ENCODE measurements around the gene PAEP.
"Not testable (repeated sequence)": the region's sequence is repeated elsewhere in the genome, so short reads cannot be mapped to it uniquely, and the experiment has no call there.

Gene PAEP

DNA sequence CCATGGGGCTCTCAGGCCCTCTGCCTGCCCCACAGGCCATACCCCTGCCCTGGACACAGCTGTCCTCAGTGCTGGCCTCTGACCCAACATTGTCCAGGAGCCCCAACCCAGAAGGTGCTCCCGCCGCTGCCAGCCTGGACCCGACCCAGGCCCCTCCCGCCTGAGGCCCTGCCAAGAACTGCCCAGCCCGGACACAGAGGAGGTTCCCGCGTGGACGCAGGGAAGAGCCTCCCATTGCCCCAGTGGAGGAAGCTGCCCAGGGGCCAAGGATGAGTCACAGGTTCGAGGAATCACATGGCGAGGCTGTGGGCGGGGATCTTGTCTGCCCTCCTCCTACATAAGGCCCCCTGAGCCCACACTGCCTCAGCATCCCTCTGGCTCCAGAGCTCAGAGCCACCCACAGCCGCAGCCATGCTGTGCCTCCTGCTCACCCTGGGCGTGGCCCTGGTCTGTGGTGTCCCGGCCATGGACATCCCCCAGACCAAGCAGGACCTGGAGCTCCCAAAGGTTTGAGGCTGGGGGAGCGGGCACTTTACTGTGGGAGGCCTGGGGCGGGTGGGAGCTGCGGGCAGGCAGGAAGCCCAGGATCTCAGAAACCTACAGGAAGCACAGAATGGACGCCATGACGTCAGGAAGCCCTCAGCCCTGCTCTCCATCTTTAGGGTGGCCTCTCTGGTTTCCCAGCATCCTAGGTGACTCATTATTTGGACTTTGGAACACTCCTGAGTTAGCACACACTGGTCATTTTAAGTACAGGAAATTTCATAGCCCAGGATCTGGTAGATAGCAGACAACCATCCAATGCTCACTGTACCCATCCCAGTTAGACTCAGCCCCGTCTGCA is at the start of gene PAEP:
Gene PAEP, plus strand, starts transcription at position 366 of the 844 bp plus-strand sequence.
- DNase-seq, result no peak
- Histone ChIP-seq H3K4me3 (ENCODE audit: low read depth, low read length) (no peak within 1 kb of the TSS), H3K27me3 (replicated peaks) (no peaks in the 10 kb centered on the region), H3K27ac (no peak within 1 kb of the TSS), H3K36me3 (replicated peaks) (no peaks in the 10 kb centered on the region)
- in situ Hi-C loops (cut with HindIII; ENCODE audit: low pct_ligation_motif_present, low sequenced_read_pairs), result no loop called here
- TF ChIP-seq, protein P1, sequence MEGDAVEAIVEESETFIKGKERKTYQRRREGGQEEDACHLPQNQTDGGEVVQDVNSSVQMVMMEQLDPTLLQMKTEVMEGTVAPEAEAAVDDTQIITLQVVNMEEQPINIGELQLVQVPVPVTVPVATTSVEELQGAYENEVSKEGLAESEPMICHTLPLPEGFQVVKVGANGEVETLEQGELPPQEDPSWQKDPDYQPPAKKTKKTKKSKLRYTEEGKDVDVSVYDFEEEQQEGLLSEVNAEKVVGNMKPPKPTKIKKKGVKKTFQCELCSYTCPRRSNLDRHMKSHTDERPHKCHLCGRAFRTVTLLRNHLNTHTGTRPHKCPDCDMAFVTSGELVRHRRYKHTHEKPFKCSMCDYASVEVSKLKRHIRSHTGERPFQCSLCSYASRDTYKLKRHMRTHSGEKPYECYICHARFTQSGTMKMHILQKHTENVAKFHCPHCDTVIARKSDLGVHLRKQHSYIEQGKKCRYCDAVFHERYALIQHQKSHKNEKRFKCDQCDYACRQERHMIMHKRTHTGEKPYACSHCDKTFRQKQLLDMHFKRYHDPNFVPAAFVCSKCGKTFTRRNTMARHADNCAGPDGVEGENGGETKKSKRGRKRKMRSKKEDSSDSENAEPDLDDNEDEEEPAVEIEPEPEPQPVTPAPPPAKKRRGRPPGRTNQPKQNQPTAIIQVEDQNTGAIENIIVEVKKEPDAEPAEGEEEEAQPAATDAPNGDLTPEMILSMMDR (IDR thresholded peaks at IDR 0.05; ENCODE audit: low read depth, low read length, missing control alignments), result no peak

DNA sequence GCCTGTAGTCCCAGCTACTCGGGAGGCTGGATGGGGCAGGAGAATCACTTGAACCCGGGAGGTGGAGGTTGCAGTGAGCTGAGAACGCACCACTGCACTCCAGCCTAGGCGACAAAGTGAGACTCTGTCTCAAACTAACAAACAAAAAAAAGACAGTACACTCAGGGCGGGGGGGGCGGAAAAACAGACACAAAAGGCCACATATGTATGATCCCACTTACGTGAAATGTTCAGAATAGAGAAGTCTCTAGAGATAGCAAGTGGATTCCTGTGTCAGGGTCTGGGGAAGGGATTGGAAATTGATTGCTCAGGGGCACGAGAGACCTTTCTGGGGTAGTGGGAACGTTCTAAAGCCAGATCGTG is 49.3 kb upstream of the PAEP start:
- H3K27ac ChIP-seq, result no peak overlapping the region
- no peaks in the 10 kb centered on the region for H3K27me3 ChIP-seq (replicated peaks)
- TF ChIP-seq, protein P1 (IDR thresholded peaks at IDR 0.05; ENCODE audit: low read depth, low read length, missing control alignments), result no peak
- no peaks in the 10 kb centered on the region for H3K36me3 ChIP-seq (replicated peaks)
- no peak for DNase-seq
- in situ Hi-C loops (cut with HindIII; ENCODE audit: low pct_ligation_motif_present, low sequenced_read_pairs), result no loop called here
- H3K4me3 ChIP-seq (ENCODE audit: low read depth, low read length), result no peak overlapping the region

DNA sequence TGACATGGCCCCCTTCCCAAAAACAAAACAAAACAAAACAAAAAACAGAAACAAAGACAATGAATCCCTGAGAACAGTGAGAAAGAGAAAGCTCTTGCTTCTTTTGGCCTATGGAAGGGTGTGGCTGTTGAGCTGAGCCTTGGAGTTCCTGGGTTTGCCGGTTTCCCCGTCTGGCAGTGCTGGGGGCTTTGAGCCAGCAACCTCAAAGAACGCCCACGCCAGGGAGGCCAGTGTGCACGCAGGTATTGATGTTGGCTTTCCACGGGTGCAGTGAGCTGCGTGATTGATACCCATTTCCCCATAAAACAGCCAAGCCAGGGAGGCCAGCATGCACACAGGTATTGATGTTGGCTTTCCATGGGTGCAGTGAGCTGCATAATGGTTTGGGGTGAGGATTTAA is 48.7 kb upstream of the PAEP start:
- DNase-seq, result no peak
- in situ Hi-C loops (cut with HindIII; ENCODE audit: low pct_ligation_motif_present, low sequenced_read_pairs), result no loop called here
- H3K27ac ChIP-seq, result no peak overlapping the region
- no peaks in the 10 kb centered on the region for H3K36me3 ChIP-seq (replicated peaks)
- no peaks in the 10 kb centered on the region for H3K27me3 ChIP-seq (replicated peaks)
- no peak overlapping the region for H3K4me3 ChIP-seq (ENCODE audit: low read depth, low read length)
- TF ChIP-seq, protein P1 (IDR thresholded peaks at IDR 0.05; ENCODE audit: low read depth, low read length, missing control alignments), result no peak

DNA sequence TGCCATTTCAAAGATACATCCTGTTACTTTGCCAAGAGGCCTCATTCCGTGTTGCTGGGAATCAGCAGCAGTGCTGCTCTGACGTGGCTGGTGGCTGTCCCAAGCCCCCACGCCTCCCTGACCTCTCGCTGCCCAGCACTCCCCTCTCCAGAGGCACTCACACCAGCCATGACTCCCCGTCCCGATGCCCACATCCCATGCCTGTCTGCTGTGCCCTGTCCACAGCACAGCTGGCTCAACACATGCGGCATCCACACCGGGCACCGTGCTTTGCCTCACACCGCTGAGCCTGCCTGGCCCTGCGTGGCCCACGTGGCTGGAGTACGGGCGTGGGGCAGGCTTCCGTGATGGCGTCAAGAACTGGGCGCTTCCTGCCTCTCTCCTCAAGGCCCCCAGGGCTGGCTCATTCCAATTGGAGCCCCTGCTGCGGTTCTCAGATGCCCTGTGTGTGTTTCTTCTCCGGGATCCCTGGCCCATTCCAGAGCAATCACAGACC is 48.2 kb upstream of the PAEP start:
- no peak overlapping the region for H3K4me3 ChIP-seq (ENCODE audit: low read depth, low read length)
- DNase-seq, result no peak
- TF ChIP-seq, protein P1 (IDR thresholded peaks at IDR 0.05; ENCODE audit: low read depth, low read length, missing control alignments), result no peak
- no peak overlapping the region for H3K27ac ChIP-seq
- no peaks in the 10 kb centered on the region for H3K36me3 ChIP-seq (replicated peaks)
- H3K27me3 ChIP-seq (replicated peaks), result no peaks in the 10 kb centered on the region
- in situ Hi-C loops (cut with HindIII; ENCODE audit: low pct_ligation_motif_present, low sequenced_read_pairs), result no loop called here

DNA sequence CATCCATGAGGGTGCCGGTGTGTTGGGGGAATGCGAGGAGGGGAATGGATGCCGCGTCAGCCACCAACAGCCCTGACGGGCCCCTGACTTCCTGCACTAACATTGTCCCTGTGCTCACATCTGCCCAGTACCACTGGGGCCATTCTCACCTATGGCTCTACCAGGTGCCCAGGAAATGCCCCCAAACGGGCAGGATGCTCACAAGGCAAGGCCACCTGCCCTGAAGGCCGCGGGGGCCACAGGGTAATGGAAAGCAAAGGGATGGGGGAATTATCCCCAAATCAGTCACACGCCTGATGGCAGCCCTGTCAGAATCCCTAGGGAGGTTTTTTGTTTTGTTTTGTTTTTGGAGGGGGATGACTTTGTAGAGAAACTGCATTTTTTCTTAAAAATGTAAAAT is 47.6 kb upstream of the PAEP start:
- DNase-seq; in situ Hi-C loops (cut with HindIII; ENCODE audit: low pct_ligation_motif_present, low sequenced_read_pairs); H3K27ac ChIP-seq; H3K27me3 ChIP-seq (replicated peaks); H3K4me3 ChIP-seq (ENCODE audit: low read depth, low read length); H3K36me3 ChIP-seq (replicated peaks): not testable (repeated sequence)

DNA sequence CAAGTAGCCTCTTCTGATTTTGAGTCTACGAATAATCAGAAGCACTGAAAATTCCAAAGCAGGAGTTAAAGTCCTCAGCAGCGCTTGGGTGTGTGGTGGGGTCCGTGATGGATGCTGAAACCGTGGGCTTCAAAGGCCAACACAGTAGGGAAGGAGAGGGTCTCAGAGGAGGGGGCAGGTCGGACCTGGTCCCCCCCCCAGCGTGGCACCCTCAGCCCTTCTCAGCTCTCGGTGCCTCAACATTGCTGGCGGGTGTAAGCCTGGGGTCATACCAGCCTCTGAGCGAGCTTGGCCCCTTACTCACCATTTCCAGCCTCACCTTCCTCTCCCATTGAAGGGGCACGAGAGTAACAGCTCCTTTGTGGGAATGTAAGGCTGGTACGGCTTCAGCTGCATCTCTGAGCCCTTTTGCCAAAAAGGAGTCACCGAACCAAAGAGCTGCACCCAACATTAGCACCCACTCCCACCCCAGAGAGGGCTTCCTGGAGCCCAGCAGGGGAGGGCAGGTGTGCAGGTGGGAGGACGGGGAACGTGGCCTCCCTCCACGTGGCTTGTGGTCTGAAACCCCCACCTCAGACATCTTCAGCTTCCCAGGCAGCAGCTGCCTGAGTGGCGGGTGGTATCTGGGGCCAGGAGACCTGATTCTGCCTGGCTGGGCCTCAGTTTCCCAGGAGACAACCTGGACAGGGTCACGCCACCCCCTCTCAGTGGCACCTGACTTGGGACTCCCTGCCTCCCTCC is 47.0 kb upstream of the PAEP start:
- H3K27me3 ChIP-seq (replicated peaks), result no peaks in the 10 kb centered on the region
- in situ Hi-C loops (cut with HindIII; ENCODE audit: low pct_ligation_motif_present, low sequenced_read_pairs), result no loop called here
- no peak overlapping the region for H3K27ac ChIP-seq
- TF ChIP-seq, protein P1 (IDR thresholded peaks at IDR 0.05; ENCODE audit: low read depth, low read length, missing control alignments), result no peak
- DNase-seq, result no peak
- no peak overlapping the region for H3K4me3 ChIP-seq (ENCODE audit: low read depth, low read length)
- no peaks in the 10 kb centered on the region for H3K36me3 ChIP-seq (replicated peaks)
